HG03520 (cell line): ENCODE results near the gene CTAGE9.
A peak's percentile ranks its signal among the peaks of the same experiment; 100 is the strongest.
"Not testable (repeated sequence)": the region's sequence is repeated elsewhere in the genome, so short reads cannot be mapped to it uniquely, and the experiment has no call there.

Experiments used
- ATAC-seq: cut with Tn5 transposase; IDR thresholded peaks from one replicate; pipeline ENCODE4 v1.9.1; 2021; ENCODE audit warnings: mild to moderate bottlenecking, moderate library complexity; ENCODE audit not compliant: unreplicated experiment

The CTAGE9 gene

GRCh38 chr6:131730264-131730663 is 19.4 kb upstream of the CTAGE9 start:
- ATAC-seq, result no peak

- no peak for ATAC-seq
Measured at GRCh38 chr6:131729550-131729949, 18.7 kb upstream of the CTAGE9 start.

- no peak for ATAC-seq
Measured at GRCh38 chr6:131728296-131728939, 17.6 kb upstream of the CTAGE9 start.

GRCh38 chr6:131727868-131728267 is 17.1 kb upstream of the CTAGE9 start:
- ATAC-seq, result no peak

- no peak for ATAC-seq
Measured at GRCh38 chr6:131727467-131727866, 16.6 kb upstream of the CTAGE9 start.

GRCh38 chr6:131724114-131724513 is 13.3 kb upstream of the CTAGE9 start:
- ATAC-seq, result no peak

GRCh38 chr6:131721161-131721560 is 10.3 kb upstream of the CTAGE9 start:
- no peak for ATAC-seq

GRCh38 chr6:131717836-131718542 is 7.2 kb upstream of the CTAGE9 start:
- ATAC-seq, result no peak

GRCh38 chr6:131715567-131715966 is 4.8 kb upstream of the CTAGE9 start:
- ATAC-seq, result not testable (repeated sequence)

GRCh38 chr6:131703905-131704304 is 6.9 kb downstream of the CTAGE9 start:
- ATAC-seq, result not testable (repeated sequence)

GRCh38 chr6:131700851-131701250 is 10.0 kb downstream of the CTAGE9 start:
- not testable (repeated sequence) for ATAC-seq

GRCh38 chr6:131696956-131697355 is 13.9 kb downstream of the CTAGE9 start:
- no peak for ATAC-seq

- peak; percentile 81 for ATAC-seq
Measured at GRCh38 chr6:131694832-131695426, 15.9 kb downstream of the CTAGE9 start.

GRCh38 chr6:131693384-131693783 is 17.4 kb downstream of the CTAGE9 start:
- ATAC-seq, result no peak

GRCh38 chr6:131692589-131692988 is 18.2 kb downstream of the CTAGE9 start:
- no peak for ATAC-seq

GRCh38 chr6:131692031-131692430 is 18.8 kb downstream of the CTAGE9 start:
- no peak for ATAC-seq

GRCh38 chr6:131688286-131688685 is 22.5 kb downstream of the CTAGE9 start:
- ATAC-seq, result peak; percentile 66

GRCh38 chr6:131687022-131687421 is 23.8 kb downstream of the CTAGE9 start:
- no peak for ATAC-seq

- ATAC-seq, result peak; percentile 47
Measured at GRCh38 chr6:131685266-131685780, 25.5 kb downstream of the CTAGE9 start.

GRCh38 chr6:131683479-131683878 is 27.3 kb downstream of the CTAGE9 start:
- ATAC-seq, result peak; percentile 80

GRCh38 chr6:131682442-131682841 is 28.4 kb downstream of the CTAGE9 start:
- no peak for ATAC-seq

- ATAC-seq, result no peak
Measured at GRCh38 chr6:131681585-131681984, 29.2 kb downstream of the CTAGE9 start.
